Subcutaneous abdominal adipose tissue (tissue), 5 donors: ENCODE results near the gene CORO2B.
"Not testable (repeated sequence)": the region's sequence is repeated elsewhere in the genome, so short reads cannot be mapped to it uniquely, and the experiment has no call there.

ENCODE experiments used
- H3K27ac ChIP-seq: one replicate; pipeline ENCODE4 v1.7.0; 2013; ENCODE audit warnings: low read depth, mild to moderate bottlenecking, inconsistent platforms, low read length, moderate library complexity
- H3K27me3 ChIP-seq, 5 donors: one replicate each; pipeline ENCODE4 v1.7.0; 2013; ENCODE audit warnings: low read length in 5 of 5, inconsistent platforms in 1 of 5; ENCODE audit not compliant: control insufficient read depth in 5 of 5, insufficient read depth in 4 of 5
- H3K36me3 ChIP-seq, 5 donors: one replicate each; pipeline ENCODE4 v1.7.0; 2013; ENCODE audit warnings: low read length in 5 of 5; ENCODE audit not compliant: control insufficient read depth in 5 of 5, insufficient read depth in 5 of 5
- H3K4me1 ChIP-seq, 5 donors: one replicate each; pipeline ENCODE4 v1.7.0; 2013; ENCODE audit warnings: low read length in 5 of 5, mild to moderate bottlenecking in 3 of 5, moderate library complexity in 1 of 5; ENCODE audit not compliant: control insufficient read depth in 5 of 5, insufficient read depth in 5 of 5
- H3K4me3 ChIP-seq, 5 donors: one replicate each; pipeline ENCODE4 v1.7.0; 2013; ENCODE audit warnings: low read length in 5 of 5, low read depth in 1 of 5
- H3K9ac ChIP-seq, 5 donors: one replicate each; pipeline ENCODE4 v1.7.0; 2013; ENCODE audit warnings: low read length in 5 of 5, mild to moderate bottlenecking in 4 of 5, moderate library complexity in 3 of 5
- H3K9me3 ChIP-seq, 5 donors: one replicate each; pipeline ENCODE4 v1.7.0; 2013; ENCODE audit warnings: low read length in 5 of 5; ENCODE audit not compliant: control insufficient read depth in 5 of 5
- donor health status: healthy.
- donor health status: healthy.
- donor health status: healthy.
- donor health status: healthy.
- donor health status: healthy.

CORO2B gene

GRCh38 chr15:68749365-68749764 is 170.6 kb downstream of the CORO2B start:
- H3K9ac ChIP-seq = no peak overlapping the region
- no peak overlapping the region for H3K4me3 ChIP-seq
- no peak overlapping the region for H3K27ac ChIP-seq
- no peaks in the 10 kb centered on the region for H3K36me3 ChIP-seq
- H3K27me3 ChIP-seq = no peaks in the 10 kb centered on the region
- H3K9me3 ChIP-seq = peaks cover 0 to 8% (median 0%) of the 10 kb centered on the region in 5 donors
- peaks cover 0 to 2% (median 0%) of the 10 kb centered on the region in 5 donors for H3K4me1 ChIP-seq

GRCh38 chr15:68749793-68750192 is 171.0 kb downstream of the CORO2B start:
- Histone ChIP-seq H3K9ac (no peak overlapping the region), H3K27ac (no peak overlapping the region), H3K27me3 (no peaks in the 10 kb centered on the region), H3K9me3 (peaks cover 0 to 8% (median 0%) of the 10 kb centered on the region in 5 donors), H3K36me3 (no peaks in the 10 kb centered on the region), H3K4me3 (no peak overlapping the region), H3K4me1 (peaks cover 0 to 2% (median 0%) of the 10 kb centered on the region in 5 donors)

GRCh38 chr15:68751622-68752021 is 172.8 kb downstream of the CORO2B start:
- Histone ChIP-seq H3K4me3 (no peak overlapping the region), H3K36me3 (no peaks in the 10 kb centered on the region), H3K4me1 (peaks cover 0 to 10% (median 0%) of the 10 kb centered on the region in 5 donors), H3K9ac (no peak overlapping the region), H3K9me3 (peaks cover 0 to 8% (median 0%) of the 10 kb centered on the region in 5 donors), H3K27ac (no peak overlapping the region), H3K27me3 (no peaks in the 10 kb centered on the region)

GRCh38 chr15:68755731-68756130 is 176.9 kb downstream of the CORO2B start:
- Histone ChIP-seq H3K4me1 (peaks cover 0 to 7% (median 2%) of the 10 kb centered on the region in 5 donors), H3K27me3 (no peaks in the 10 kb centered on the region), H3K27ac (no peak overlapping the region), H3K4me3 (no peak overlapping the region), H3K9ac (no peak overlapping the region), H3K9me3 (no peaks in the 10 kb centered on the region), H3K36me3 (no peaks in the 10 kb centered on the region)

DNA sequence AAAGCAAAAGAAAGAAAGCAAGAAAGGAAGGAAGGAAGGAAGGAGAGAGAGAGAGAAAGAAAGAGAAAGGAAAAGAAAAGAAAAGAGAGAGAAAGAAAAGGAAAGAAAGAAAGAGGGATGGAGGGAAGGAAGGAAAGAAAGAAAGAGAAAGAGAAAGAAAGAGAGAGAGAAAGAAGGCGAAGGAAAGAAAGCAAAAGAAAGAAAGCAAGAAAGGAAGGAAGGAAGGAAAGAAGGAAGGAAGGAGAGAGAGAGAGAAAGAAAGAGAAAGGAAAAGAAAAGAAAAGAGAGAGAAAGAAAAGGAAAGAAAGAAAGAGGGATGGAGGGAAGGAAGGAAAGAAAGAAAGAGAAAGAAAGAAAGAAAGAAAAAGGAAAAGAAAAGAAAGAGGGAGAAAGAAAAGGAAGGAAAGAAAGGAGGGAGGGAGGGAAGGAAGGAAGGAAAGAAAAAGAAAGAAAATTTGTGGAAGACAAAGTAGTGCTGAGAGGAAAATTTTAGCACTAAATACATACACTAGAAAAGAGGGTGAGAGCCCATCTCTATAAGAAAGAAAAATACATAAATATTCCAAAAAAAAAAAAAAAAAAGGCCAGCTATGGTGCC is 181.3 kb downstream of the CORO2B start:
- H3K36me3 ChIP-seq, H3K27ac ChIP-seq, H3K9ac ChIP-seq, H3K4me1 ChIP-seq, H3K9me3 ChIP-seq, H3K27me3 ChIP-seq, H3K4me3 ChIP-seq: not testable (repeated sequence)

DNA sequence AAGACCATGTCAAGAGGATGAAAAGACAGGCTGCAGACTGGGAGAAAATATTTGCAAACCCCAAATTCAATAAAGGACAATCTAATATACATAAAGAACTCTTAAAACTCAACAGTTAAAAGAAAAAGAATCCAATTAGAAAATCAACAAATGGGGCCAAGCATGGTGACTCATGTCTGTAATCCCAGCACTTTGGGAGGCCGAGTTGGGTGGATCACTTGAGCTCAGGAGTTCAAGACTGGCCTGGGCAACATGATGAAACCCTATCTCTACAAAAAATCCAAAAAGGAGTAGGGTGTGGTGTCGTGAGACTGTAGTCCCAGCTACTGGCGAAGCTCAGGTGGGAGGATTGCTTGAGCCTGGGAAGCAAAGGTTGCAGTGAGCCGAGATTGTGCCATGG is 184.3 kb downstream of the CORO2B start:
- H3K4me3 ChIP-seq = no peak overlapping the region
- peaks cover 0 to 2% (median 0%) of the 10 kb centered on the region in 5 donors for H3K4me1 ChIP-seq
- H3K9me3 ChIP-seq = no peaks in the 10 kb centered on the region
- no peaks in the 10 kb centered on the region for H3K36me3 ChIP-seq
- H3K9ac ChIP-seq = no peak overlapping the region
- H3K27me3 ChIP-seq = no peaks in the 10 kb centered on the region
- H3K27ac ChIP-seq = no peak overlapping the region

DNA sequence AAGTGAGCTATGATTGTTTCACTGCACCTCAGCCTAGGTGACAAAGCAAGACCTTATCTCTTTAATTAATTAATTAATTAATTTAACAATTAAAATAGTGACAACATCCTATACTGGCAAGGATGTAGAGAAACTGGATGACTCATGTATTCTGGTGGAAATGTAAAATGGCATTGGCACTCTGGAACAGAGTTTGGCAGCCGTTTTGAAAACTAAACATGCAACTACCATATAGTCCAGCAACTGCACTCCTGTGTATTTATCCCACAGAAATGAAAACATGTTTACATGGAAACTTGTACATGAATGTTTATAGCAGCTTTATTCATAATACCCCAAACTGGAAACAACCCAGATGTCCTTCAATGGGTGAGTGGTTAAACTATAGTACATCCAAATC is 185.3 kb downstream of the CORO2B start:
- Histone ChIP-seq H3K27me3 (no peaks in the 10 kb centered on the region), H3K27ac (no peak overlapping the region), H3K9me3 (no peaks in the 10 kb centered on the region)

DNA sequence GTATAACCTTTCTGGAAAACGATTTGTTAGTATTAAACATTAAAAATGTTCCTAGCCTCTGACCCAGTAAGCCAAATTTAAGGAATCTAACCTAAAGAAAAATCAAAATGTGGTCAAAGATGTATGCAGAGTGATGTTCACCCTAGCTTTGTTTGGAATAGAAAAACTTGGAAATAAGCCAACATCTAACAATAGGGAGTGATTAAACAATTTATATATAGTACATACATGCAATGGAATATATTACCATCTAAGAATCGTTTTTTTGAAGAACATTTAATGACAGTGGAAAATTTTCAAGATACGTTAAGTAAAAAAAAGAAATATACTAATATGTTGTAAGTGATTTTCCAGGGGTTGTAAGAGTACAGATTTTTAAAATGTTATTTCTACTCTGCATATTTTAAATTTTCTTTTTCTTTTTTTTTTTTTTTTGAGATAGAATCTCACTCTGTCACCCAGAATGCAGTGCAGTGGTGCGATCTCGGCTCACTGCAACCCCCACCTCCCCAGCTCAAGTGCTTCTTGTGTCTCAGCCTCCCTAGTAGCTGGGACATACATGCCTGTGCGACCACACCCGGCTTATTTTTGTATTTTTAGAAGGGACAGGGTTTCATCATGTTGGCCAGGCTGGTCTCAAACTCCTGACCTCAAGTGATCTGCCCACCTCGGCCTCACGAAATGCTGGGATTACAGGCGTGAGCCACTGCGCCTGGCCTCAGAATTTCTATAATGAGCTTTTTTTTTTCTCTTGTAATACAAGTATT is 187.0 kb downstream of the CORO2B start:
- H3K27ac ChIP-seq = no peak overlapping the region
- H3K9ac ChIP-seq = no peak overlapping the region
- no peak overlapping the region for H3K4me3 ChIP-seq
- peaks cover 0 to 2% (median 0%) of the 10 kb centered on the region in 5 donors for H3K4me1 ChIP-seq
- H3K9me3 ChIP-seq = no peaks in the 10 kb centered on the region
- H3K36me3 ChIP-seq = no peaks in the 10 kb centered on the region
- H3K27me3 ChIP-seq = no peaks in the 10 kb centered on the region

More for the DNA sequence above, 185.3 kb downstream of the CORO2B start:
- H3K36me3 ChIP-seq = no peaks in the 10 kb centered on the region
- H3K4me1 ChIP-seq = peaks cover 0 to 2% (median 0%) of the 10 kb centered on the region in 5 donors
- H3K9ac ChIP-seq = no peak overlapping the region
- H3K4me3 ChIP-seq = no peak overlapping the region

GRCh38 chr15:68767833-68768232 is 189.0 kb downstream of the CORO2B start:
- H3K9me3 ChIP-seq = no peaks in the 10 kb centered on the region
- H3K4me3 ChIP-seq = no peak overlapping the region
- peaks cover 0 to 4% (median 0%) of the 10 kb centered on the region in 5 donors for H3K4me1 ChIP-seq
- H3K27me3 ChIP-seq = no peaks in the 10 kb centered on the region
- H3K9ac ChIP-seq = no peak overlapping the region
- no peaks in the 10 kb centered on the region for H3K36me3 ChIP-seq
- H3K27ac ChIP-seq = no peak overlapping the region

GRCh38 chr15:68768321-68768720 is 189.5 kb downstream of the CORO2B start:
- no peak overlapping the region for H3K9ac ChIP-seq
- H3K27ac ChIP-seq = no peak overlapping the region
- H3K4me1 ChIP-seq = peaks cover 0 to 8% (median 0%) of the 10 kb centered on the region in 5 donors
- H3K36me3 ChIP-seq = no peaks in the 10 kb centered on the region
- H3K4me3 ChIP-seq = no peak overlapping the region
- no peaks in the 10 kb centered on the region for H3K9me3 ChIP-seq
- H3K27me3 ChIP-seq = no peaks in the 10 kb centered on the region
